Mononuclear cell (primary cell): ENCODE data around the gene BRINP1. TPM values are rescaled to one million over a fixed set of nuclear protein-coding genes. Genes with fewer than 3 reads are reported as not detected.

Experiments used
- H3K27me3 ChIP-seq: 2 replicates; pipeline ENCODE4 v1.6.0; 2011; ENCODE audit warnings: low read length, control low read depth; ENCODE audit not compliant: insufficient read depth
- H3K4me1 ChIP-seq: 2 replicates; pipeline ENCODE4 v1.5.1; 2011; ENCODE audit warnings: mild to moderate bottlenecking, low read length, control low read depth; ENCODE audit not compliant: insufficient read depth
- H3K4me3 ChIP-seq: 2 replicates; pipeline ENCODE4 v1.5.1; 2011; ENCODE audit warnings: mild to moderate bottlenecking, low read length, moderate library complexity
- H3K9me3 ChIP-seq: 2 replicates; pipeline ENCODE4 v1.5.1; 2011; ENCODE audit warnings: low read depth, mild to moderate bottlenecking, control low read depth, low read length
- total RNA-seq: library from RNA; depleted of rRNA; stranded (reverse); fragments of >200 nt; gene quantifications from one replicate; pipeline ENCODE4 v1.2.3, GENCODE V29; 2012

Gene BRINP1
- total RNA-seq, 1 donor = not detected

DNA sequence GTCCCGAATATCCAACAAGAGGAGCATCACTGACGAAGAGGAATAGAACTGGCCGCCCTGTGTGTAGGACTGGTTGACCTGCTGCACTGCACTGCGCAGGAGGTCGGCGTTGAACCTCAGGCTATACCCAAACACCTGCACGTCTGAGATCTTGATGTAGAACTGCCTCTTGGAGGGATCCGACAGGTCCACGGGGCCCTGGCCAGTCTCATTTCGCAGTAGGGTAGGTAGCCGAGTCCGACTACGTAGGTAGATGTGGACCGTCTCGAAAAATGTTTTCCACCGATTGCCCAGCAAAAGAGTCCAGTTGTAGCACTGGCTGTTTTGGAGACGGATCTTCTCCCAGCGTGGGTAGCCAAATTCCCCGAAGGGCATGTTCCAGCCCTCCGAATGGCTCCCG is 202.0 kb downstream of the BRINP1 start:
- Histone ChIP-seq H3K9me3 (no peaks in the 10 kb centered on the region), H3K4me1 (no peaks in the 10 kb centered on the region), H3K27me3 (no peaks in the 10 kb centered on the region), H3K4me3 (no peak overlapping the region)

DNA sequence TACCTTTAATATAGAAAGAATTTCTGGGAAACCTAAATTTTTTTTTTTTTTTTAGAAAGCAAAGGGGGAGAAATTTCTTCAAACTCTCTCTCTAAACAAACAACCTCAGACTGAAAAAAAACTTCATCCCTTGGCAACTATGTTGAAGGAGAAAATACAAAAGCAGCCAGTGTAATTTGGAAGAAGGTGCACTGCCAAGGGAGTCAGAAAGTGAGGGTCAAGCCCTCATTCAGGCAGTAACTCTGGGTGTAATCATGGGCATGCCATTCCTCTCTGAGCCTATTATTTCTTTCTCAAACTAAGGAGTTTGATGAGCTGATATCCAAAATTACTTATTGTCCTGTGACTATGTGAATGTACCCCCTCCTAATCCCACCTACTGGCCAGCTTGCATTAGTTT is 203.1 kb downstream of the BRINP1 start:
- Histone ChIP-seq H3K27me3 (no peaks in the 10 kb centered on the region), H3K4me3 (no peak overlapping the region), H3K9me3 (no peaks in the 10 kb centered on the region), H3K4me1 (no peaks in the 10 kb centered on the region)

DNA sequence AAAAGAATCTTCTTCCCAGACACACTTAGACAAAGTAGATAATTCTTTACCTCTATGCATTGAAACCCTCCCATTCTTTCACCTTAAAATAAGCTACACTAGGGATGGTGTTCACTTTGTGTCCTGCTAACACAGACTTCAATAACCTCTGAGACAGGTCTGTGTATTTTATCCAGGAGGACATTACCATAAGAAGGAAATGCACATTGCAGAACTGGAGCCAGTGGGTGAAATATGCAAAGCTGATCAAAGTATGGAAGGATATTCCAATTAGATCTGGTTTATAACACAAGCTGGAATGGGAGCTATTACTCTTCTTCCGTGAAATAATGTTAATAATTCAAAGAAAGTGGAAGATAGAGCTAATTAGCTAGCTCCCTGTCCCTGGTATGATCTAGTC is 204.1 kb downstream of the BRINP1 start:
- Histone ChIP-seq H3K4me1 (no peaks in the 10 kb centered on the region), H3K27me3 (no peaks in the 10 kb centered on the region), H3K9me3 (no peaks in the 10 kb centered on the region), H3K4me3 (no peak overlapping the region)

- H3K4me3 ChIP-seq = no peak overlapping the region
- no peaks in the 10 kb centered on the region for H3K9me3 ChIP-seq
- no peaks in the 10 kb centered on the region for H3K27me3 ChIP-seq
- H3K4me1 ChIP-seq = no peaks in the 10 kb centered on the region
Observed at GRCh38 chr9:119164716-119165115, 204.5 kb downstream of the BRINP1 start.

GRCh38 chr9:119160551-119160950 is 208.7 kb downstream of the BRINP1 start:
- Histone ChIP-seq H3K4me1 (no peaks in the 10 kb centered on the region), H3K9me3 (no peaks in the 10 kb centered on the region), H3K27me3 (no peaks in the 10 kb centered on the region), H3K4me3 (no peak overlapping the region)

GRCh38 chr9:119159386-119159785 is 209.8 kb downstream of the BRINP1 start:
- no peaks in the 10 kb centered on the region for H3K9me3 ChIP-seq
- no peaks in the 10 kb centered on the region for H3K27me3 ChIP-seq
- H3K4me1 ChIP-seq = no peaks in the 10 kb centered on the region
- no peak overlapping the region for H3K4me3 ChIP-seq

DNA sequence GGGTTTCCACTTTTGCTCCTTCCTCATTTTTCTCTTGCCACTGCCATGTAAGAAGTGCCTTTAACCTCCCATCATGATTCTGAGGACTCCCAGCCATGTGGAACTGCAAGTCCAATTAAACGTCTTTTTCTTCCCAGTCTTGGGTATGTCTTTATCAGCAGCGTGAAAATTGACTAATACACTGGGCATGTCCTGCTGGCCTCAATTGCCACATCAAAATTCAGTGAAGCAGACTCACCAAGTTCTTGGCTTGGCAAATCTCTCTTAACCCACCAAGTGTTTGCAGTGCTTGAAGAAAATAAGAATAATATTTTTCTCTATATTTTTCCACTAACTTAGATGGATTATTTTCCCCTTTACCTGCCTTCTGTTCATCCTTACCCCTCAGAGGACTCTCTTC is 212.0 kb downstream of the BRINP1 start:
- no peaks in the 10 kb centered on the region for H3K27me3 ChIP-seq
- H3K4me3 ChIP-seq = no peak overlapping the region
- no peaks in the 10 kb centered on the region for H3K4me1 ChIP-seq
- H3K9me3 ChIP-seq = no peaks in the 10 kb centered on the region

DNA sequence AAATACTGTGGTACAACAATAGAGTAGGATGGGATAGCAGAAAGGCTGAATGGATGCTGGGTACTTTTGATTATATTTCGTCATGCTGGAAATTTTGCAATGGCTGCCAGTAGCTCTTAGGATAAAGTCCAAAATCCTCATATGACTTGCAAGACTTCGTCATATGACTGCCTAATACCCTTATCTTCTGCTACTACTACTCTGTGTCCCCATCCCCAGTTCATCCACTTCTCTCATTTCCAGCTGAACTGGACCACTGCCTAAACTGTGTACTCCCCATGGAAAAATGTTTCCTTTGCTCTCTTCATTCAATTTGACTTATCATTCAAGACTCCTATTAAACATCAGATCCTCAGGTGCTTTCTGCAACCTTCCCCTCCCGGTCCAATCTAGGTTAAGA is 212.9 kb downstream of the BRINP1 start:
- Histone ChIP-seq H3K4me3 (no peak overlapping the region), H3K4me1 (no peaks in the 10 kb centered on the region), H3K9me3 (no peaks in the 10 kb centered on the region), H3K27me3 (no peaks in the 10 kb centered on the region)

- Histone ChIP-seq H3K9me3 (no peaks in the 10 kb centered on the region), H3K4me1 (no peaks in the 10 kb centered on the region)
Observed at GRCh38 chr9:119154527-119154926, 214.7 kb downstream of the BRINP1 start.

GRCh38 chr9:119153402-119153801 is 215.8 kb downstream of the BRINP1 start:
- Histone ChIP-seq H3K4me1 (no peaks in the 10 kb centered on the region), H3K4me3 (no peak overlapping the region), H3K27me3 (no peaks in the 10 kb centered on the region), H3K9me3 (no peaks in the 10 kb centered on the region)

More at GRCh38 chr9:119154527-119154926, 214.7 kb downstream of the BRINP1 start:
- Histone ChIP-seq H3K4me3 (no peak overlapping the region), H3K27me3 (no peaks in the 10 kb centered on the region)

GRCh38 chr9:119148855-119149254 is 220.4 kb downstream of the BRINP1 start:
- Histone ChIP-seq H3K4me1 (no peaks in the 10 kb centered on the region), H3K27me3 (no peaks in the 10 kb centered on the region), H3K9me3 (no peaks in the 10 kb centered on the region), H3K4me3 (no peak overlapping the region)

- H3K27me3 ChIP-seq = no peaks in the 10 kb centered on the region
- no peak overlapping the region for H3K4me3 ChIP-seq
- no peaks in the 10 kb centered on the region for H3K9me3 ChIP-seq
- no peaks in the 10 kb centered on the region for H3K4me1 ChIP-seq
Observed at GRCh38 chr9:119137479-119137878, 231.8 kb downstream of the BRINP1 start.

DNA sequence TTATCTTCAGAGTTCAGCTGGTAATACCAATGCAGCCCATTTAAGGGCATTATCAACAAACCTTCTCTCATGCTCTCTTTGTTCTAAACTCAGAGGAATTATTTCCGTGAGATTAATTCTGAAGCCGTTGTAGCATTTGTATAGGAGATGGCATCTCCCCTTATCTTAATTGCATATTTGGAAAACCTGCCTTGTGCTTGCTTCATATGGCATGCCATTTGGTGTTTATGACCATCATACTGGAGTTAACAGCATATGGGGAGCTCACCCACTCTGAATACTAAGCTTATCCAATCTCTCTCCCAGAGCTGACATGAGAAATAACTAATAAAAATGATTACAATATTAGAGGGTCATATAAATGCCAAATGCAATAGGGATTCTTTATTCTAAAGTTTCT is 243.2 kb downstream of the BRINP1 start:
- Histone ChIP-seq H3K9me3 (no peaks in the 10 kb centered on the region), H3K4me3 (no peak overlapping the region), H3K4me1 (no peaks in the 10 kb centered on the region), H3K27me3 (no peaks in the 10 kb centered on the region)

DNA sequence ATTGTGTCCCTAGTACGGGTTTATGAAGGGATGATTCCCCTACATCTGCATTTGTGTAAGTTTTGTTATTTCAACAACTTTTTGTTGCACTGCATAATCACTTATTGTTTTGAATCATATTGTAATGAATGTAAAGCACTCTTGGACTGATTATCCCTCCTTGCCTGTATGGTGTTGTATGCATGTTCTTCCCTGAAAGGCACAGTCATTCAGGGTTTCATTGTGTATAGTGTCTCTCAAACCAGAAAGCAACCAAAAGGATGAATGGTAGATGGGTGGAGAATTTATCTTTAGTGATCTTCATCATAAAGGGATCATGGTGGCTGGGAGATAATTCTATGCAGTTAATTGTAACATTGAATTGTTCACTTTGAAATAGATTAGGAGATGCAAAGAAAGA is 247.3 kb downstream of the BRINP1 start:
- H3K27me3 ChIP-seq = no peaks in the 10 kb centered on the region
- no peak overlapping the region for H3K4me3 ChIP-seq
- no peaks in the 10 kb centered on the region for H3K4me1 ChIP-seq

GRCh38 chr9:119117409-119117808 is 251.8 kb downstream of the BRINP1 start:
- Histone ChIP-seq H3K9me3 (no peaks in the 10 kb centered on the region), H3K4me1 (no peaks in the 10 kb centered on the region), H3K27me3 (no peaks in the 10 kb centered on the region), H3K4me3 (no peak overlapping the region)

More for the DNA sequence above, 247.3 kb downstream of the BRINP1 start:
- H3K9me3 ChIP-seq = no peaks in the 10 kb centered on the region
